ENCODE measurements around the gene MVB12B.
"Not testable (repeated sequence)": the region's sequence is repeated elsewhere in the genome, so short reads cannot be mapped to it uniquely, and the experiment has no call there.

Gene MVB12B

DNA sequence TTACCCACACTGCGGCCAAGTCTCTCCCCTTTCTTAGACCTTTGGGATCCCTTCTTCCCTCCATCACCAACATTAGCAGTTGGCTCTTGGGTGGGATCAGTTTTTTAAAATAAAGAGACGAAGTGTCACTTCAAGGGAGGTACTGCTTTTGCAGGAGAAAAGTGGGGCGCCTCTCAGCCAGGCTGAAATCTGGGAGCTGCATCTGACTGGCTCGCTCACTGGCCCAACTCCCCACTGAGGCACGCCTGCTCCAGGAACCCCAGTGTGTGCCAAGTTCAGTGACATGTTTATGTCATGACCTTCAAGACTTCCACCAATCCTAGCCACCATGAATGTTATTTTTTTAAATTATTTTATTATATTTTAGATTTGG lies 130.5 kb downstream of the MVB12B start:
- DNase-seq = no peak

DNA sequence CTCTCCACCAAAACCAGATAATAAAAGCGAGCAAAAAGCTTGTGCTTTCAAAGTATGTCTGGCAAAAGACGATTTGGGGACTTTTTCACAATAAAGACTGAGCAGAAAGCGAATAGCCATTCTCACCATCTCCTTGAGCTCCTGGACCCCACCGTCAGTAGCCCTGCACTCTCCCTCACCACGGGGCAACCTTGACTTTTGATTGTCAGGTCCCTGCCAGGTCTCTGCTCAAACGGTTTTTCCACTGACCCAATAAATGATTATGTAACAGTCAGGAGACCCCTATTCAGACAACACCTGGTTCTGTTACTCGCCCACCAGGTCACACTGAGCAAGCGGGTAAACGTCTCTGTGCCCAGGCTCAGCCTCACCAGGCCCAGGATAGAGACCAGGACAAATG lies 131.3 kb downstream of the MVB12B start:
- DNase-seq = no peak

DNA sequence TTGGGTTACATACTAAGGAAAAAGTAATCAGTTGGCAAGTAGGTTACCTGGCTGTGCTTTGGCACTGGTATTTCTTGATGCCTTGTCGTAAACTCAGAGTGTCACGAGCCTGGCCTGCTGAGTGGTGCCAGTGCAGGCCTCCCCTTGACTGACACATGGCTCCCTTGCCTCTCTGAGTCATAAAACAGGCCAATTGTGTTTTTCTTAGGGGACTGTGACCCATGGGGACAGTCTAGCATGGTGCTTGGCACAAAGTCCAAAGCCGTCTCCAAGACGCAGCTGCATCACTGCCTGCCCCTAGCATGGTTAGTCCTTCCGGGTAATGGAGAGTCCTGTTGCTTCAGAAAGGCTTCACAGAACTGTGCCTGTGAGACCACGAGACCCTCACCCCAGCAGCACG lies 132.5 kb downstream of the MVB12B start:
- DNase-seq = no peak

DNA sequence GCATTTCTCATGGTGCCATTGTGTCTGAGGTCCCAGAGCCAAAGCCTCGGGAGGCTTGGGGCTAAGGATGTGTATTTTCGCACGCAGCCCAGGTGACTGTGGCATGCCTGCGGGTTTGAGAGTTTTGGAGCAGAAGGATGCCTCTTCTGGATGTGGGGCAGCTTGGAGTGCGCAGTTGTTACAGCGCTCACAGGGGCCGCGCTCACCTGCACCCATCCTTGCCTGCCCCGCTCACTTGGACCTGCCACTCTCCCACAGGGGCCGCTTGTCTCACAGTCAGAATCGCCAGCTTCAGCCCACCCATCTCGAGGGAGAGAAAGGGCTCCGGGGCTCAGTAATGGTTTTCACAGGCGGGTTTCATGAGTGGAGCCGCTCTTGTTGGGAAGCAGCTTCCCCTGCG lies 132.9 kb downstream of the MVB12B start:
- no peak for DNase-seq

DNA sequence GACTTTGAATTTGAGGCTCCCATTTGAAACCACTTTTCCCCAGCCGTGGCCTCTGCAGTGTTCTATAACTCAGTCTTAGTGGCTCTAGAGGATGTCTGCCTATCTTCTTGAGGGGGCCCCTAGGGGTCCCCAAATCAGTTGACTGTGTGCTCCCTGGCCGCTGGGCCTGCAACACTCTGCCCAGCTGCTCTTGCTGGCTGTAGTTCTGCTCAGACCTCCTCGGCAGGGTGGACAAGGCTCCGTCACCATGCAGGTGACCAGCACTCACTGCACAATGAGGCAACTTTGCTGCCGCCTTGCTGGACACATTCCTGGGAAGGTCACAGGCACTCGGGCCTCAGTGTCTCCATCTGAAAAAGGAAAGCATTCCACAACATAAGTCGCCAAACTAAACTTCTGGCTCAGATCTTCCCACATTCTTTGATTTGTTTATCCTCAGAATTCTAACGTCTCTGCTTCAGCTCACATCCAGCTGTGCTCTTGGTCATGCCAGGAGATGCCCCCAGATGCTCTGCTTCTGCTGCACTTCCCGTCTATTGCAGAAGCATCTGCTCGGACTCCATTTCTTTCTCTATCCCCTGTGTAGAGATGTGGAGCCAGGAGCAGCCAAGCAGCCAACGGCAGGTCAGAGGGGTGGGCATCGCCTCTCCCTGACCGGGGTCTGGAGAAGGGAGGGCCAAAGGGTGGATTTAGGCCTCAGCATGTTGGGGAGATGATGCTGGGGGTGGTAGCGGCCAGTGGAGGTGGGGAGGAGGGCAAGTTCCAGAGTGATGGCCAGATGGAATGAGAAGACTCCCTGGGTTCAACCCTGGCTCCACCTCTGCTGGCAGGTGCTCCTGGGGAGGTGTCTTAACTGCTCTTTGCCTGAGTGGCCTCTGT lies 133.6 kb downstream of the MVB12B start:
- no peak for DNase-seq

DNA sequence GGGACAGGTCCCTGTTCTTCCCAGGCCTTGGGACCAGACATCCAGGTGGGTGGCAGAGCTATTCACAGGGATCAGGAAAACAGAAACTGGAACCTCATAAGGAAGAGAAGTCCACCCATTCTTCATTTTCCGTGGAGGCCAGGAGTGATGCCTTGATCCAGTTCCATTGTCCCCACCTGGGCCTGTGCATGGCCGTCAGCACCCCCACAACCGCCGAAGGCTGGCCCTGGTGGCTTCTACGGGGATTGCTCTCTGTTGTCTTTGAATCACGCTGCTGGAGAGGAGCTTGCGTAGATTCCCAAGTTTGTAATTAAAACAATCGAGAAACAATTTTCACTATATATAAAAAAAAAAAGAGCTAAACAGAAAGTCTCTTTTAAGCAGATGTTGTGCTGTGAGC lies 134.4 kb downstream of the MVB12B start:
- no peak for DNase-seq

DNA sequence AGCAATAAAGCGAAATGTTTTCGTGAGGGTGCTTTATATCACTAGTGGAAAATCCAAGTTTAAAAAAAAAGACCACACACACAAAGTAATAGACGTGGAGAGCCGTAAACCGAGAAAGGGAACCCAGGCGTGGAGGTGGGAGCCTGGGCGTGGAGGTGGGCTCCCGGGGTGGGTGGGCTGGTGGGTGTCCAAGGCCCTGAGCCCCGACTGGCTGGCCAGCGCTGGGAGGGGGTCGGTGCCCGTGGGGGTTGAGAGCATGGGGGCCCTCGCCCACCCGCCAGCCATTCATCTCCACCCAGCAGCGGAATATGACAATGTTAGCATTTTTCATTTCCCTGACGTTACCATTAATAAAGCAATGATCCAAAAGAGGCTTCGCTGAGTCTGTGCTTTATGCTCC lies 135.0 kb downstream of the MVB12B start:
- no peak for DNase-seq

DNA sequence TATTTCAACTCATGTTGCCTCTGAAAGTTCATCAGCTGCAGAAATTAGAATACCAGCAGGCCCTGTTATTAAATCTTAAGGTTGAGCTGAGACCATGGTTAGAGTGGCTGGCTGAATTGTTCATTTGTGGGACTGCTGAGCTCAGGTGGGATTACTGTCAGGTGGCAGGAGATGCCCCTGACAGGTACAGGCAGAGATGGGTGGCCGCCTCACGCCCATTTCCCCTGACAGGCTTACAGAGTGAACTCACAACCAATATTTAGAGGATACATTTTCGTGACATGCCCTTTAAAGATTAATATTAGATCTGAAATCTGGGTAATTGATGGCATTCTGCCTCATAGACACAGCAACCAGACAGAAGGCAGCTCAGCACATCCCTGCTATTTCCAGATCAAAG lies 136.0 kb downstream of the MVB12B start:
- DNase-seq = no peak

DNA sequence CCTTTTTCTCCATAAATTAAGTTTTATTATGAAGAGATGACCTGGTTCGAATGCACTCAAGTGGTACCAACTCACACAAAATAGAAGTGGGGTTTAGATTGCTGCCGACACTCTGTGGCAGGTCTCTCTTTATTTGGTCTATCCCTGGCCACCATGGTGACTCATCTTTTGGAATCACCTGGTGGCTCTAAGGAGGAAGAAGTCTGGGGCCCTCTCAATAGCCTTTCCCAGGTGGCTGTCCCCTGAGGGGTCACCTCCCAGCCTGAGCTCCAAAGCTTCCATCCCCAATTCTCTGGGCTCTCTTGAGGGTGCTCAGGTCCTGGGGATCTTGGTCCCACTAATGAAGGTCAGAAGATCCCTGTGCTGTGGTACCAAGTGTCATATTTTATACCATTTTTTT lies 136.8 kb downstream of the MVB12B start:
- no peak for DNase-seq

DNA sequence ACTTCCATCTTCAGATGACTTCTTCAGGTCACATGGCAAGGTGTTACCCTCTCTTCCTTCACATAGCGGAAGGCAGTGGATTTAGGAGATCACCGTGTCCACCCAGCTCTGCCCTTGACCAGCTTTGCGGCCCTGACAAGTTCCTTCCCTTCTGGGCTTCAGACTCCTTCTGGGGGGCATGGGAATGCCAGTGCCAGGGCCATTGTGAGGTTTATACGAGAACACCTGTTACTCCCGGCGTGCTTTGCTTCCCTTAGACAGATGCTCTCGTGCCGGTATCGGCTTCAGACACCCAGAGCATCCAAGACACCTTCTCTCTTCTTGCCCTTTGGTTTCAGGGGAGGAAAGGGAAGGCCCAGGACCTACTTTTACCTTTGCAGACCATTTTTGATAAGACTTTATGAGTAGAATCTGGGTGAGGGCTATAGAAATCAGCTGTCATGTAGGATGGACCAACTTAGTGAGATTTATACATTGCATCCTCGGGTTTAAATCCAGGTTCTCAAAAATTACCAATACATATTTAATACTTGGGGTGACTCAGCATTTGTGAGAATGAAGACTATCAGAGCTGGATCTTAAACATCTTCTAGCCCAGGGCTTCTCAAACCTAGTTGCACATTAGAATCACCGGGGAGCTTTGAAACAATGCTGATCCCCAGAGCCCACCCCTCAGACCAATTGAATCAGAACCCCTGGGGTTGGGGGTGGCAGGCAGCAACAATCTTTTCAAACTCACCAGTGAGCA lies 138.2 kb downstream of the MVB12B start:
- DNase-seq = no peak

DNA sequence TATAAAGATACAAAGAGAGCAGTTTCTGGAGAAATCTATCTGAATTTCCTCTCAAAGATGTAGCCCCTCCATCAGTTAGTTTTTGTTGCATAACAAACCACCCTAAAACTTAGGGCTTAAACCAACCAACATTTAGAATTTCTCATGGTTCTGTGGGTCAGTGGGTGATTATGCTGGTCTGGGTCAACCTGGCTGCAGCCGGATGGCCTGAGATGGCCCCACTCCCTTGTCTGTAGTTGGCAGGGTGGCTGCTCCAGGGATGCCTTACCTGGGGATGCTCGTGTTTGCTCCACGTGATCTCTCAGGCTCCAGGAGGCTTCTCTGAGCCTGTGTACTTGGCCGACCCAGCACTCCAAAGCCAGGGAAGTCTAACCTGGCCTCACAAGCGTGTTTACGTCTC lies 139.3 kb downstream of the MVB12B start:
- no peak for DNase-seq

DNA sequence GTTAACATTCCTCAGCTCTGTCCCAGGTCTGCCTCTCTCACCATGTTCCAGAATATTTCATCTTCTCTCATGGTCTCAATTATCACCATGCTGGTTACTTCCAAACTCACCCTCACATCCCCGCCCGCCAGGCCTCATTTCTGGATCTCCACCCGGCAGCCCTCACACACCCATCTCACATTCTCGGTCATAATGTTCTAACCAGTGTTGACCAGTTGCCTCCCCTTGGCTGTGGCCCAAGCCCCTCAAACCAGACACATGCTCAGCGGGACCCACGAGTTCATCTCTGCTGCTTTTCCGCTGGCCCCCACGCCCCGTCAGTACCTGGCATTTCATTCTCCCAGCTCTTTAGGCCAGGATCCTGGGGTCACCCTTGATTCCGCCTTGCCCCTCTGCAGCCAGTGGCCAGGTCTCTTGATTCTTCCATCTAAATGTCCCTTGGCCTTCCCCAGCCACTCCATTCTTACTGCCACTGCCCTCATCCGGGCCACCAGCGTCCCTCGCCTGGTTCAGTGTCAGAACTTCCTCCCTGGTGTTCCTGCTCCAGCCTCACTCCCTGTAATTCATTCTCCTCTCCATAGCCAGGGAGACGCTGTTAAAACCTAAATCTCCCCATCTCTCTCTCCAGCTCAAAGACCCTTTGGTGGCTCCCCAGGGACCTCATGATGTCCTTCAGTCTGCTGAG lies 141.7 kb downstream of the MVB12B start:
- no peak for DNase-seq

DNA sequence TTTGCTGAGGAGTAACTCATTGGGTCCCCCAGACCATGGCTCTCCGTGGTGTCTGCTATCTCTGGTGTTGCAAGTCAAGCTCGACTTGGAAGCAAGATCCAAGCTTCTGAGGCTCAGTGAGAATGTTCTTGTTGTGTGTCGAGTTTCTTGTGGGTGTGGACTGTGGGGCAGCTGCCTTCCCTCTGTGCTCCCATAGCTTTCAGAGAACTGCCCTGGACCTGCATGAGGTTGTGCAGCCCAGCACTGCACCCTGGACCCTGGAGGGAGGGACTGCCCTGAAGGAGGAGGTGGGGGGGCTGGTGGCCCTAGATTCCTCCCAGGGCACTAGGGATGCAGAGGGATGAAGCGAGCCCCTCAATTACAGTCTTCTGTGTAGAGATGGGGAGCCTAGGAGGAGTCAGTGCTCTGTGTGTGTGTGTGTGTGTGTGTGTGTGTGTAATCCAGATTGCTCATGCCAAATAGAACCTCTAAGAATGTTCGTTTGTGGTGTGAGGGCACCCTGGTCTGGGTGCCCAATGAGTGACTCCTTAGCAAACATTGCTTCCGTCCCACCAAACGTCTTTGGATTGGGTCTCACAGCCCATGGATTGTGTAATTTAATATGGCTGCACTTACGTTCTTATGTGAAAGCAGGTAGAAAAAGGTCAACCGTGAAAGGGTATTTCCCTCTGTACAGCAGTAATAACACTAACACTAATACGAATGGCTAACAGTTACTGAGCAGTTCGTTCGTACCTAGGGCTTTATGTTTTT lies 143.8 kb downstream of the MVB12B start:
- no peak for DNase-seq

DNA sequence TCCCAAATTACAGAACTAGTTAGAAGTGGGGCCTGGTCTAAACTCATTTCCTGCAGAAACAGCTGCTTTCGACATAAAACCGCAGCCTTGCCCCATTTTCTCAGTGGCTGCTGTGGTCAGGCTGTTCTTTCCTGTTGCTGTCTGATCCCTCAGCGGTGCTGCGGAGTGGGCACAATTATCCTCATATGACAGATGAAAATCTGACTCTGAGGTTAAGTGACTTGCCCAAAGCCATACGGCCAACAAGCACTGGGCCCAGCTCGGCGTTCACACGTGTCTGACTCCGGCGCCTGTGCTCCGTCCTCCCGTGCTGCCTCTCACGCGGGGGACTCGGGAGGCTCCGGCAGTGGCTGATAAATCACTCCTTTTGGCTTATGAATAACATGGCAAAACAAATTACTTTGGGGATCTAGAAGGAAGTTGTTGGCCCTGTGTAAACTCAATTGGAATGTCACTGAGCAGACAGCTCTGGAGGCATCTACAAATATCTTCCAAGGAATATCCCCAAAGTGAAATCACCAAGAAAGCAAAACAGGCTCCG lies 144.5 kb downstream of the MVB12B start:
- DNase-seq = no peak

DNA sequence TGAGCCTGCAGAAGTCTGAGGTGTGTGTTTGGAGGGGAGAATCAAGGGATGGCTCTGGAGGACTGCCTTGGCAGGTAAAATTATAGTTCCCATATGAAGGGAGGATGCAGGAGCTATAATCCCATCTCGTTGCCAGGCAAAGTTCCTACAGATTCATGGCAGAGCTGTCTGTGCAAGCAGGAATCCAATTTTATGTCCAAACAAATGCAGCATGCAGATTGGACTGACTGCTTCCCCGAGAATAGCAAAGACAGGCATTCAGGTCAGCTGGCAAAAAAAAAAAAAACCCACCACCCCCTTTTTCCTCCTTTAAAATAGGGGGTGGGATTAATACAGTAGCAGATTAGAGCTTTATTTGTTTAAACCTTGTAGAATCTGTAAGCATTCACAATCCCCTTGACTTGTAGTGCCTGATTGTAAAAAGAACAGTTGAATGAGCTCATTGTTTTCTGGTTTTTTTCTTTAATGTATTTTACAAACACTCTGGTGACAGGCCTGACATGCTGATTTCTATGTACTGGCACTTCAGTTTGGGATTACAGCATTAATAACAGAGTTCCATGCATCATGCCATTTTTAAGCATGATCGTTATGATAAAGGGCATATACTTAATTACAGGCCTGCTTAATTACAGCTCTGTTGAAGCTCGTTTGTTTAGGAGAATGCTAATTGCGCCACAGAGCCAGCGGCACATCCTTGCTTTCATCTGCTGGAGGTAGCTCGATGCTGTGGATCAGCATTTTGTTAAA lies 145.7 kb downstream of the MVB12B start:
- no peak for DNase-seq

DNA sequence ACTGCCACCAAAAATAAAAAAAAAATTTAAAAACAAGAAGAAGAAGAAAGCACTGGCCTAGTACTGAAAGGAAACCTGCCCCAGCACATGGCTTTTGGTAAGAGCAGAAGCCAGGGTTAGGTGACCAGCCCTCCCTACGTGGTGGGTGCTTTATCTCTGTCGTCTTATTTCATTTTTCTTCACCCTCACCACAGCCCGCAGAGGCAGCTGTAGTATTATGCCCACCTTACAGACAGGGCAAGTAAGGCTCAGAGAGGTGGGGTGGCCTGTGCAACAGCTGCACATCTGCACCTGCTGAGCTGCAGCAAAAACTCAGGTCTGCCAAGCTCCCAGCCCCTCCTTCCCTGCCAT lies 146.3 kb downstream of the MVB12B start:
- no peak for DNase-seq

DNA sequence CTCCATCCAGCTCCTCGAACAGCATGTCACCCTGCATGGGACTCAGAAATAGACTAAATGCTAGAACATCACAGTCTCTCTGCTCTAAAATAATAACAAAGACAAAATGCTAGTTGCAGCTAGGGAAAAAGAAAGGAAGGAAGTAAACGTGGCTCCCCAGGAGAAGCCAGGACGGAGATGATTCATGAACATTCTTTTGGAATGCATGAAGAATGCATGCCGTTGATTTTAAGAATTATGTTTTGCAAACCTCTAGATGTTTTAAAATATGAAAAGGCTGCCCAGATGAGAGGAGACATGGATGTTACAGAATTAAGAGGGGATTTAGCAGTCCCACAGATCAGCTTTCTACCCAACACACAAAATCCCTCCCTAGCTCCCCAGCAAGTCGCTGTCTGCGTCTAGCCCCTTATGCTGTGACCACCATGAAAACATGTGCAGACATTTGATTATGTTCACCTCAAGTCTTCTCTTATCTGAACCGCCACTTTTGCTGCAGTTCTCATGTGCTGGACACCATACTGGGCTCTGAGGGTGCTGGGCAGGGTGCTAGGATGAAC lies 147.7 kb downstream of the MVB12B start:
- DNase-seq = no peak

DNA sequence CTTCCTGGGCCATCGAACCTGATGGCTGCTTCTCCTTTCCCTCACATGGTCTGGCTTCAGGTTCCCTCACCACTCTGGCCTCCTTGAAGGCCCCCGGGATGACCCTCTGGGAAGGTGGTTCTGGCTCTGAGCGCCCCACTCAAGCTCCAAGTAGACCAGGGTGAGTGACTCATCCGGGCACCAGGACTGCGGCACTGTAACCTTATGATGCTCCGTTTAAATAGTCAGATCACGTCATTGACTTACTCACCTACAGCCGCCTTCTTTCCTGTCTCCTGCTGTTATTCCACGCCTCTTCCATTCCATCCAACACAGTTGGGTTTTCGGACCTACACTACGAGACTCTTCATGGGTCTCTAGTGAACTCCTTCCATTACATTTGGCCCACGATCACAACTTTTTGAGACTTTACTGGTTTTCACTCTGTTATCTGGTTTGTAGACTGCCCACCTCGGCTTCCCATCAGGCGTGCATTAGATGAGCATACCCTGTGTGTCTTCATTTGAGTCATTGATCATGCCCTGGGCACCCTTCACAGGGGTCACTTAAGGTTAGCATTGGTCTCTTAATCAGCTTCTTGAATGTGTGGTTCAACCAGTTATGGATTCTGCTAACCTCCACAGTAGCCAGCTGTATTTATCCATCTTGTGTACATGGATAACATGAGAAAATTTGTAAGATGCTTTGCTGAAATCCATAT lies 148.3 kb downstream of the MVB12B start:
- no peak for DNase-seq

DNA sequence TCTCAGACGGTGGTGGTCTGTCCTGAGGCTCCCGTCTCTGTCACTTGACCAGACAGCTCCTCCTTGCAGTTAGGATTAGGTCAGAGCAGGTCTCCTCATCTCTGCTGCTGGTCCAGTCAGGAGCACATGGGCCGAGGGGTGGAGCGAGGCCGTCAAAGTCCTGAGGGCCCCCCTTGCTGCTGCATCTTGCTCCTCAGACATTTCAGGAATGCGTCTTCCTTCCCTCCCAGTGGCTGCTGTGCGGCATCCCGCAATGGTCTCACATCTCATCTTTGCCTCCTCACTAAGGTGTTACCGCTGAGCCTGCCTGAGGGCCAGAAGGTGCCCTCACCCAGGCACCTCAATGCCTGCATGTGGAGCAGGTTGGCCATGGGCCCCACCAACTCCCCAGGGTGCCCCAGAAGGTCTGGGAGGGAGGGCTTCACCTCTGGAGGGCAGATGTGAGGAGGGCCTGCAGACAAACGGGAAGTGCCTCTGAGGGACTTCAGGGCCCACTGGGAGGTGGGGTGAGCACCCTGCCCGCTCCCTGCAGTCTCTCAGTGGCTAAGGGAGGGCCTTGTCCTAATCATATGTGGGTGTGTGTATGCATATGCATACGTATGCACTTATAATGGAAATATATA lies 149.4 kb downstream of the MVB12B start:
- no peak for DNase-seq

DNA sequence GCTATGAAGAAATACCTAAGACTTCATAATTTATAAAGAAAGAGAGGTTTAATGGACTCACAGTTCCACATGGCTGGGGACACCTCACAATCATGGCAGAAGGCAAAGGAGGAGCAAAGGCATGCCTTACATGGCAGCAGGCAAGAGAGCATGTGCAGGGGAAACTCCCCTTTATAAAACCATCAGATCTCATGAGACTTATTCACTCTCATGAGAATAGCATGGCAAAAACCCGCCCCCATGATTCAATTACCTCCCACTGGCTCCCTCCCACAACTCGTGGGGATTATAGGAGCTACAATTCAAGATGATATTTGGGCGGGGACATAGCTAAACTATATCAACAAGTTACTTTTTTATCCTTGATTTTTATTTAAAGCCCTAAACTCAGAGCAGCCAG lies 150.8 kb downstream of the MVB12B start:
- DNase-seq = not testable (repeated sequence)

Measured in NCI-H1694 (cell line).